ENCODE results near the gene ATP6V1F.

DNA sequence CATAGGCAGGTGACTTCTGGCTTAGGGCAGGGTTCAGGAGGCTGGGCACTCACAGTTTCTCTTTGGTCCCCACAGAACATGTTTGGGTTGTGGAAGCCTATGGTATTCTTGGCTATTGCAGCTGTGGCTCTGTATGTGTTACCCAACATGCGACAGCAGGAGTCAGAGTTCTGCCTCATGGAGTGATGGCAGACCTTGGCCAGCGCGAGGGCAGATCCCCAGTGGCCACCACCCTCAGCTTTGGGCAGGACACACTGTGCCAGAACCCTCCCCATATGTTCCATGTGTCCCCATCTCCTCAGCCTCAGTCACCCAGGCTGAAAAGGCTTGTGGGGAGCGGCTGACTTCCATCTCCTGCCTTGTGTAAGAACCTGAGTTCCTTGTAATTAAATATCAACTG, 40.9 kb upstream of the ATP6V1F start:
- TF ChIP-seq, protein P1, sequence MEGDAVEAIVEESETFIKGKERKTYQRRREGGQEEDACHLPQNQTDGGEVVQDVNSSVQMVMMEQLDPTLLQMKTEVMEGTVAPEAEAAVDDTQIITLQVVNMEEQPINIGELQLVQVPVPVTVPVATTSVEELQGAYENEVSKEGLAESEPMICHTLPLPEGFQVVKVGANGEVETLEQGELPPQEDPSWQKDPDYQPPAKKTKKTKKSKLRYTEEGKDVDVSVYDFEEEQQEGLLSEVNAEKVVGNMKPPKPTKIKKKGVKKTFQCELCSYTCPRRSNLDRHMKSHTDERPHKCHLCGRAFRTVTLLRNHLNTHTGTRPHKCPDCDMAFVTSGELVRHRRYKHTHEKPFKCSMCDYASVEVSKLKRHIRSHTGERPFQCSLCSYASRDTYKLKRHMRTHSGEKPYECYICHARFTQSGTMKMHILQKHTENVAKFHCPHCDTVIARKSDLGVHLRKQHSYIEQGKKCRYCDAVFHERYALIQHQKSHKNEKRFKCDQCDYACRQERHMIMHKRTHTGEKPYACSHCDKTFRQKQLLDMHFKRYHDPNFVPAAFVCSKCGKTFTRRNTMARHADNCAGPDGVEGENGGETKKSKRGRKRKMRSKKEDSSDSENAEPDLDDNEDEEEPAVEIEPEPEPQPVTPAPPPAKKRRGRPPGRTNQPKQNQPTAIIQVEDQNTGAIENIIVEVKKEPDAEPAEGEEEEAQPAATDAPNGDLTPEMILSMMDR (conservative IDR thresholded peaks at IDR 0.05; ENCODE audit: low read length): no peak
- no peak for TF ChIP-seq EZH2phosphoT487 (IDR thresholded peaks at IDR 0.05; ENCODE audit: borderline replicate concordance, low read depth, low read length)

All from OCI-LY7 (cell line).